Karpas-422 (cell line): ENCODE data around the gene SRL. TPM values are rescaled to one million over a fixed set of nuclear protein-coding genes. Genes with fewer than 3 reads are reported as not detected.

Experiments
- DNase-seq: peaks from one replicate; pipeline ENCODE4 v3.0.0-alpha.2; 2015
- H2AFZ ChIP-seq: fragments of 200-600 bp; sonication (generic); 2 replicates; pipeline ENCODE4 v1.6.1; 2014; ENCODE audit warnings: antibody characterized with exemption, low read length, mixed read lengths
- H3K27ac ChIP-seq: fragments of 200-600 bp; sonication (generic); 2 replicates; pipeline ENCODE4 v1.5.1; 2014; ENCODE audit warnings: mild to moderate bottlenecking, low read length, moderate library complexity
- H3K27me3 ChIP-seq: fragments of 200-600 bp; sonication (generic); 2 replicates; pipeline ENCODE4 v1.6.1; 2014; ENCODE audit warnings: low read length, mixed read lengths
- H3K36me3 ChIP-seq: fragments of 200-600 bp; sonication (generic); 2 replicates; pipeline ENCODE4 v1.6.1; 2014; ENCODE audit warnings: low read length, mixed read lengths; ENCODE audit not compliant: insufficient read depth
- H3K4me1 ChIP-seq: fragments of 200-600 bp; sonication (generic); 2 replicates; pipeline ENCODE4 v1.6.1; 2014; ENCODE audit warnings: mild to moderate bottlenecking, low read length, mixed read lengths
- H3K4me2 ChIP-seq: fragments of 200-600 bp; sonication (generic); 2 replicates; pipeline ENCODE4 v1.6.1; 2014; ENCODE audit warnings: low read length, low read depth, mild to moderate bottlenecking; ENCODE audit not compliant: poor library complexity, severe bottlenecking
- H3K4me3 ChIP-seq: fragments of 200-600 bp; sonication (generic); 2 replicates; pipeline ENCODE4 v1.5.1; 2014; ENCODE audit warnings: mild to moderate bottlenecking, antibody characterized with exemption, low read length, mixed read lengths
- H3K79me2 ChIP-seq: fragments of 200-600 bp; sonication (generic); 2 replicates; pipeline ENCODE4 v1.6.1; 2014; ENCODE audit warnings: mild to moderate bottlenecking, low read length, mixed read lengths
- H3K9ac ChIP-seq: fragments of 200-600 bp; sonication (generic); 2 replicates; pipeline ENCODE4 v1.6.0; 2014; ENCODE audit warnings: low read length
- H3K9me2 ChIP-seq: fragments of 200-600 bp; sonication (generic), shearing (Covaris generic); replicated peaks from 2 replicates; pipeline ENCODE4 v1.6.0; 2014; ENCODE audit warnings: mild to moderate bottlenecking, low read length, moderate library complexity; ENCODE audit not compliant: insufficient read depth
- H3K9me3 ChIP-seq: fragments of 300-700, 200-600 bp; sonication (generic); 2 replicates; pipeline ENCODE4 v1.6.1; 2014; ENCODE audit warnings: low read length, mixed read lengths
- H4K20me1 ChIP-seq: fragments of 200-600 bp; sonication (generic); 2 replicates; pipeline ENCODE4 v1.6.1; 2014; ENCODE audit warnings: mild to moderate bottlenecking, antibody characterized with exemption, low read length, low read depth; ENCODE audit not compliant: insufficient read depth
- total RNA-seq: library from RNA; depleted of rRNA; stranded (reverse); fragments of >200 nt; shearing (Covaris generic); gene quantifications from 2 replicates; pipeline ENCODE4 v1.2.3, GENCODE V29; 2014; ENCODE audit warnings: low replicate concordance

SRL gene
- total RNA-seq, 1 experiment from 2014 or later, result 0.11 TPM

- Histone ChIP-seq H3K9me2 (no peaks in the 10 kb centered on the region), H3K36me3 (no peaks in the 10 kb centered on the region), H3K4me2 (no peak overlapping the region), H3K79me2 (no peaks in the 10 kb centered on the region), H4K20me1 (no peaks in the 10 kb centered on the region), H3K9me3 (no peaks in the 10 kb centered on the region), H3K4me1 (no peaks in the 10 kb centered on the region), H3K4me3 (no peak overlapping the region), H3K27me3 (no peaks in the 10 kb centered on the region), H2AFZ (no peak overlapping the region), H3K9ac (no peak overlapping the region), H3K27ac (no peak overlapping the region)
- no peak for DNase-seq
Observed at GRCh38 chr16:4227040-4227332, 14.9 kb downstream of the SRL start.

- Histone ChIP-seq H2AFZ (no peak overlapping the region), H3K4me1 (no peaks in the 10 kb centered on the region), H3K27me3 (no peaks in the 10 kb centered on the region), H3K79me2 (no peaks in the 10 kb centered on the region), H3K9me2 (no peaks in the 10 kb centered on the region), H3K27ac (no peak overlapping the region), H3K9ac (no peak overlapping the region), H4K20me1 (no peaks in the 10 kb centered on the region), H3K36me3 (no peaks in the 10 kb centered on the region), H3K4me3 (no peak overlapping the region), H3K9me3 (no peaks in the 10 kb centered on the region), H3K4me2 (no peak overlapping the region)
- no peak for DNase-seq
Observed at GRCh38 chr16:4226251-4227039, 15.4 kb downstream of the SRL start.

DNA sequence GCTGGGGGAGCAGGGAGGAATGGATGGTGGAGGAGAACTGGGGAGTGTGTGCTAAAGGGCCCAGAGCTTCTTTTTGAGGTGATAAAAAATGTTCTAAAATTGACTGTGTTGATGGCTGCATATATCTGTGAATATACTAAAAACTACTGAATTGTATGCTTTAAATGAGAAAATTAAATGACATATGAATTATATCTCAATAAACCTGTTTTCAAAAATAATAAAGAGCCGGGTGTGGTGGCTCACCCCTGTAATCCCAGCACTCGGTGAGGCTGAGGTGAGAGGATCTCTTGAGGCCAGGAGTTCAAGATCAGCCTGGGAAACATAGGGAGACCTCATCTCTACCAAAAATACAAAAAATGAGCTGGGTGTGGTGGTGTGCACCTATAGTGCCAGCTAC, 16.8 kb downstream of the SRL start:
- Histone ChIP-seq H3K27ac (no peak overlapping the region), H3K36me3 (no peaks in the 10 kb centered on the region), H4K20me1 (no peaks in the 10 kb centered on the region), H3K9me2 (no peaks in the 10 kb centered on the region), H3K4me1 (no peaks in the 10 kb centered on the region), H3K4me2 (no peak overlapping the region), H3K27me3 (no peaks in the 10 kb centered on the region), H3K79me2 (no peaks in the 10 kb centered on the region), H3K9ac (no peak overlapping the region), H2AFZ (no peak overlapping the region), H3K4me3 (no peak overlapping the region), H3K9me3 (no peaks in the 10 kb centered on the region)
- DNase-seq, result no peak

DNA sequence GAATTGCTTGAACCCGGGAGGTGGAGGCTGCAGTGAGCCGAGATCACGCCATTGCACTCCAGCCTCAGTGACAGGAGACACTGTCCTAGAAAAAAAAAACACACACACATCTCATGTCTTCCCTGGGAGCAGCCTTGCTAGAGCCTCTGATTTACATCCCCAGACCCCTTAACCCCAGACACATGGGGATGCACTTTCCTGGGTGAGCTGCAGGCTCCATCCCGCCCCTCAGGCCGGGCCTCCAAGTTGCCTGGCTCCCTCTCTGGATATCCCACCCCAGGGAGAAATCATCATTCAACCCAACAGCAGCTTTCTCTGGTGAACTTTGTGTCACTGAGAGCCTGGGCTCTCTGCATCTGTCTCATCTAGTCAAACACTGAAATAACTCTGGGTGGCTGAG, 21.5 kb downstream of the SRL start:
- Histone ChIP-seq H2AFZ (no peak overlapping the region), H3K27me3 (no peaks in the 10 kb centered on the region), H3K4me2 (no peak overlapping the region), H3K79me2 (no peaks in the 10 kb centered on the region), H4K20me1 (no peaks in the 10 kb centered on the region), H3K36me3 (no peaks in the 10 kb centered on the region), H3K9me2 (no peaks in the 10 kb centered on the region), H3K4me1 (no peaks in the 10 kb centered on the region), H3K4me3 (no peak overlapping the region), H3K9me3 (no peaks in the 10 kb centered on the region), H3K27ac (no peak overlapping the region), H3K9ac (no peak overlapping the region)
- no peak for DNase-seq

GRCh38 chr16:4218202-4218601, 23.7 kb downstream of the SRL start:
- Histone ChIP-seq H3K36me3 (no peaks in the 10 kb centered on the region), H3K9me2 (no peaks in the 10 kb centered on the region), H3K79me2 (no peaks in the 10 kb centered on the region), H2AFZ (no peak overlapping the region), H4K20me1 (no peaks in the 10 kb centered on the region), H3K27me3 (no peaks in the 10 kb centered on the region), H3K4me2 (no peak overlapping the region), H3K4me1 (peaks cover 9% of the 10 kb centered on the region), H3K27ac (no peak overlapping the region), H3K9ac (no peak overlapping the region), H3K9me3 (no peaks in the 10 kb centered on the region), H3K4me3 (no peak overlapping the region)
- no peak for DNase-seq

- H3K9ac ChIP-seq, result no peak overlapping the region
- H3K4me2 ChIP-seq, result no peak overlapping the region
- no peak overlapping the region for H3K27ac ChIP-seq
- DNase-seq, result no peak
- H3K4me1 ChIP-seq, result peaks cover 9% of the 10 kb centered on the region
- no peaks in the 10 kb centered on the region for H3K36me3 ChIP-seq
- H4K20me1 ChIP-seq, result no peaks in the 10 kb centered on the region
- no peaks in the 10 kb centered on the region for H3K9me3 ChIP-seq
- no peak overlapping the region for H3K4me3 ChIP-seq
- H2AFZ ChIP-seq, result no peak overlapping the region
- H3K79me2 ChIP-seq, result no peaks in the 10 kb centered on the region
- no peaks in the 10 kb centered on the region for H3K9me2 ChIP-seq
- no peaks in the 10 kb centered on the region for H3K27me3 ChIP-seq
Observed at GRCh38 chr16:4217204-4218131, 24.4 kb downstream of the SRL start.

GRCh38 chr16:4216596-4216995, 25.3 kb downstream of the SRL start:
- no peak overlapping the region for H3K27ac ChIP-seq
- no peak overlapping the region for H2AFZ ChIP-seq
- no peak overlapping the region for H3K9ac ChIP-seq
- no peaks in the 10 kb centered on the region for H3K36me3 ChIP-seq
- no peak for DNase-seq
- no peaks in the 10 kb centered on the region for H3K79me2 ChIP-seq
- H3K9me3 ChIP-seq, result no peaks in the 10 kb centered on the region
- H3K4me3 ChIP-seq, result no peak overlapping the region
- H3K4me2 ChIP-seq, result no peak overlapping the region
- no peaks in the 10 kb centered on the region for H3K27me3 ChIP-seq
- H3K4me1 ChIP-seq, result peaks cover 9% of the 10 kb centered on the region
- no peaks in the 10 kb centered on the region for H3K9me2 ChIP-seq
- no peaks in the 10 kb centered on the region for H4K20me1 ChIP-seq

DNA sequence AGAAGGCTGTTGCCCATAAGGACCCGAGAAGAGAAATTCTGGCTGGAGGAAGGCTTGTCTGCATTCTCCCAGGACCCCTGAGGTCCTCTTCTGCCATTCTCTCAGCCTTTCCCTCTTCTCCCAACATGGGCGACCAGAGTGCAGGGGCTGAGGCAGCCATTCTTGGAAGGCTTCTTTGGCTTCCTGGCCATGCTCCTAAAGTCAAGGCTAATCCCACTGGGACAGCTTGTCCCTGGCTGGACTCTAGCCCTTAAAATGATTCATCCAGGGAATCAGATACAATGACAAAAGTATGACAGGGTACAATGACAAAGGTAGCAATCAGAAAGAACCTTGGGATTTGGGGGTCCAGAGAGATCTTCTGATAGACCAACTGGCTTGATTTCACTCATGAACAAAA, 26.8 kb downstream of the SRL start:
- no peak overlapping the region for H3K27ac ChIP-seq
- no peak overlapping the region for H3K4me2 ChIP-seq
- no peaks in the 10 kb centered on the region for H3K27me3 ChIP-seq
- peaks cover 9% of the 10 kb centered on the region for H3K4me1 ChIP-seq
- H4K20me1 ChIP-seq, result no peaks in the 10 kb centered on the region
- H3K4me3 ChIP-seq, result no peak overlapping the region
- H3K36me3 ChIP-seq, result no peaks in the 10 kb centered on the region
- H3K9me2 ChIP-seq, result no peaks in the 10 kb centered on the region
- H3K9ac ChIP-seq, result no peak overlapping the region
- no peak for DNase-seq
- H2AFZ ChIP-seq, result no peak overlapping the region
- no peaks in the 10 kb centered on the region for H3K79me2 ChIP-seq
- H3K9me3 ChIP-seq, result no peaks in the 10 kb centered on the region
